SIG-M5 treated with dmso at 0.1 percent for 504 hours (cell line): ENCODE measurements around the gene EPN3.

ENCODE experiments used
- DNase-seq: peaks from one replicate; lab custom pipeline; 2025; ENCODE audit not compliant: unreplicated experiment; lab: John Stamatoyannopoulos, UW

EPN3 gene

DNA sequence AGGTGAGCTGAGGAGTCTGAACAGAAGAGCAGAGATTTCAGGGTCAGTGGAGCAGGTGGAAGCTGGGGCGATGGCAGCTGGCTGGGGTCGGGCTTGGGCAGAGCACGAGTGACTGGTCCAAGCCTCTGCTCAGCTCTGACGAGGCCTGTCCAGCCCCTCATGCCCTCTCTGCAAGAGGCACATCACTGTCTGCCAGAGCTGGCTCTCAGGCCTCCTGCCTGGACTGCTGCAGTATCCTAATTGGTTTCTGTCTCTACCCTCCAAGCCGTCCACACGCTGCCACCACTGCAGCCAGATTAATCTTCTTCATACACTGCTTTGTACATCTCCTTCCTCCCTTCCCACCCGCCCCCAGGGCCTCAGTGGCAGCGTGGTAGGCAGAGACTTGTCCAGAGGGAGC lies 53.4 kb downstream of the EPN3 start:
- no peak for DNase-seq

DNA sequence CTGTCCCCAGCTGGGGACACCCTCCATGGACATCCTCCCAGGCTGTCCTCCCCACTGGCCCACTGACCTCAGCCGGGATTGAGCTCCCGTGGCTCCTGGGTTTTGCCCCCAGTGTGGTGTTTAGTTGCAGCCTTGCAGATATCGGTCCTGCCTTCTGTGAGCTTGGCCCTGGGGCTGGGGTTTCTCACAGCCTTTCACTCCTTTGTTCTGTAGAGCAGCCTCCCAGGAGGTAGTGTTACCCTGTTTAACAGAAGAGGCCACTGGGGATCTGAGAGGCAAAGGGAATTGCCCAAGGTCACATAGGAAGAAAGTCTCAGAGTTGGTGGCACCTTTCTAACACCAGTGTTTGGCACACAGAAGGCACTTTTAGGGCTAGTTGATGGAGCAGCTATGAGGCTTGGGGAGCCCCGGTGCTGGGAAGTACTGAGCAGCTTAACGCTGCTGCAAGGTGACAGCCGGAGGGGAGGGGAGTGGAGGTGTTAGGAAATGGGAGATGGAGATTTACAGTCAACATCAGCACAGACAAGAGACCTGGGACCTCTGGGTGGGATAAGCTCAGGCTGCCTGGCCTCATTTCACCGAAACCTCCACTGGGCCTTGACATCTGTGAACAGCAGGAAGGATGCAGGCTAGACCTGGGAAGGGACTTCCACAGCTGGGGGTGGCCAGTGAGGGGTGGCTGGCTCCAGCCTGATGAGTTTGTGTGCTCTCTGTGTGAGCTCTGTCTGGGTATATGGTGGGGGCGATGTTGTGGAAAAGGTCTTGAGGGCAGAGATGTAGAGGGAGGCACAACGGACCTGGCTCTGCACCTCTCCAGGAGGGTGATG lies 54.1 kb downstream of the EPN3 start:
- DNase-seq: no peak

DNA sequence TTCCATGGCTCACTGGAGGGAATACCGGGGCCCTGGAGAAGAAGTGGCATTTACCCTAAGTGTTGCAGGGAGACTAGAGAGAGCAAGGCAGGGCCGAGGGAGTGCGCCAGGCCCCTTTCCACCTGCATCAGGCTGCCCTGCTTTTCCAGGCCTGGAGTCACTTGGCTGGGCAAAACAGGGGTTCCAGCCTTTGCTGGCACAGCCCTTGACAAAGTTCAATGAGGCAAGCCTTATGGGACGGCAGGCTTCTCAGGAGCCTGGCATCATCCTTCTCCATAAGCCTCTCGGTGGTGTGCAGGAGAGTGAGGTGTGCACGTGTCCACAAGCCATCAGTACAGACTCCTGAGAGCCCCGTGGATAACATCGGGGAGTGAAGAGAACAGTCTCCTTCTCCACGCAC lies 55.0 kb downstream of the EPN3 start:
- DNase-seq: no peak

DNA sequence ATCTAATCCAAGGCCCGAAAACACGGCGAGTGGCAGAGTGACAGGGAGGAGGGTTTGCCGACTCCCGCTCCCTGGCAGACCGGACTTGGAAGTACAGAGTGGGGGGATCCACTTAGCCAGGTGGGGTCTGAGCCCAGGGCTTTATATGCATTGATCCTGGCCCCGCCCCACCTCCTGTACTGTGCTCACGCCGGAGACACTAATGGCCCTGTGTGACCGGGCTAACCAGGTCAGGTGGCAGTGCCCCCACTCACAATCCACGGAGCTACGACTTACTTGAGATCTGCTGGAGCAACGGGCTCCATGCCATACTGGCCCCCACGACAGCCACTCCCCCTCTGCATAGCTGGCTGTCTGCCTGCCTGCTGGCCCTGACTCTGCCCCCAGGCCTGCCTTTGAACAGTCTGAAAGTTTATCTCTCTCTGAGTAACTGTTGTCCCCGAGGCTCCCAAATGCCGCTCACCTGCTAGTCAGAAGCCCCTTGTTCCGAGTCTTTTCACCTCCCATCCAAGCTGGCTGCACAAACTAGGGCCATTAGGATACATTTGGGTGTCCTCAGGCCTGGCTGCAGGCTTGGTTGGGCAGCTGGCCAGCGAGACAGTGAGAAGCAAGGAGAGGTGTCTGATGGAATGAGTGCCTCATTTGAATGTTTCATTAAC lies 56.0 kb downstream of the EPN3 start:
- no peak for DNase-seq

DNA sequence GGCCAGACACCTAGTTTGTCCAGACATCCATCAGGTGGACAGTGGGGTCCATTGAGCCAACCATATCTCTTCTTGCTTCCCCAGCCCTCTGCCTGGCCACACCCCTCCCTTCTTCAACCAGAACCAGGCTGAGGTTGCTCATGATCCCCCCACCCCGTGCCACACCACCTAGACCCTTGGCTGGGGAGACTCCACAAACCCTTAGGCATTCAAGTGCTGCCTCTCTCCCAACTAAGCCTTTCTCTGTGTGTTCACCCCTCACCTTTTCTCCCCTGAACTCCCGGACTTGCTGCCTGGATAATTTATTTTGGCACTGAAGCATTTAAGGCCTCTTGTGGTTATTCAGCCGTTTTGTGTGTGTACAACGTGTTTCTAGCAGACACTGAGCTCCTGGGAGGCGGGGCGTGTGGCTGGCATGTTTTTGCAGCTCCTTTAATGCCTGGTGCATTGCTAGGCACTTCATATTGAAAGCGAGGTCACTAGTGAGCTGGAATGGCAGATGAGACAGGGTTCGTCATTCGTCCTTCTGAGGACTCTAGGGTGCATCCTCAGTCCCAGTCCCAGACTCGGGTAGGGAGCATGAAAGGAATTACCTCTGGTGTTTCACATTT lies 56.7 kb downstream of the EPN3 start:
- no peak for DNase-seq

DNA sequence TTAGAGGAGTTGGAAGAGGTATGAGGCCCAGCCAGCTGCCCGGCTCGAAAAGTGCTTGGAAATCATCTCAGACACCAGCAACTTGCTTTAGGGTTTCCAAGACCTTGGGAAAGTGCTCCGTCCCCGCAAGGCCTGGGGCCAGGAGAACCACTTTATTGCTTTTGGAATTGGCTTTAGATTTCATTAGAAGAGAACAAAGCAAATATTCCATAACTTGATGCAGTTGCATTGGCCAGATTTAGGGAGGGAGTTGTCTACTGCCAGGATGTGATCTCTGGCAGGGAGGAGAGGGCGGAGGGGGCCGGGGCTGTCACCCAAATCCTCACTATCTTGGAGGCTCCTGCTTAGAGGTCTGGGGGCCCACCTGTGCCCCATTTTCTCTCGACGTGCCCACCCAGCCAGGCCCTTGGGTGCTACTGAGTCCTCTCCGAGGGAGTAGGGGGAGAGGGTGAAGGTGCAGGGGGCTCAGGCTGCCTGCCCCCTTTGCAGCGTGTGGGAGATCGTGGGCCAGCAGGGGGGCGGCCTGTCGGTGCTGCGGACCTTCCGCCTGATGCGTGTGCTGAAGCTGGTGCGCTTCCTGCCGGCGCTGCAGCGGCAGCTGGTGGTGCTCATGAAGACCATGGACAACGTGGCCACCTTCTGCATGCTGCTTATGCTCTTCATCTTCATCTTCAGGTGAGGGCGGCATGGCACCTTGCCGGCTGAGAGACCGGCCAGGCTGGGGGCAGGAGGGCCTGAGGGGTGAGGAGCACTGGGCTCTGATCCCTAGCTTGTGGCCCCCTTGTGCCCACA lies 58.6 kb downstream of the EPN3 start:
- DNase-seq: no peak

DNA sequence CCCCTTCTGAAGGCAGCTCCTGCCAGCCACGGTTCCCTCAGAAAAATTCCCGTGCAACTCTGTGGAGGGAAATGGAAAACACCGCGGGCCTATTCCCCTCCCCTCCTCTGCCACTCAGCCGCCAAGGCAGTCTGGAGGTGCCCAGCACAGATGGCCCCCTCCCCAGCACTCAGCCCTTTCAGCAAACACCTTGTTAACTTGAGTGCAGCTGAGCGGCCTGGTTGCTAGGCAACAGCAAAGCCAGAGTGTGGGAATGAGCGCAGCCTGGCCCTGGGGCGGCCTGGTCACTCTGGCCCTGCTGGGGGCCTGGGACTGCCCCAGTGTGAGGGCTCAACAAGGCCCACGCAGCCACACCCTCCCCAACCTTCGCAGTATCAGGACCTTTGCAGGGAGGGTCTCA lies 60.8 kb downstream of the EPN3 start:
- DNase-seq: no peak
